HT1080 (cell line): Measurements from ENCODE around the gene SV2A. TPM values are rescaled to one million over a fixed set of nuclear protein-coding genes. Genes with fewer than 3 reads are reported as not detected.

Experiments
- total RNA-seq: library from RNA; depleted of rRNA; stranded (reverse); fragments of >200 nt; shearing (Covaris generic); gene quantifications from 2 replicates; pipeline ENCODE4 v1.2.3, GENCODE V29; 2014; rRNA removed

SV2A gene
- total RNA-seq, 1 experiment from 2014 or later, result 27.7 TPM

Other genes with a start within 250 kb of the SV2A start
- gene FCGR1A, start 135.2 kb downstream of the SV2A start, total RNA-seq, result not detected in 2 replicates
- 15.1 and 19.2 TPM in 2 replicates for gene BOLA1, start 18.3 kb downstream of the SV2A start, total RNA-seq
- gene SF3B4, start 10.0 kb upstream of the SV2A start, total RNA-seq, result 21.4 and 35.8 TPM in 2 replicates
- 38.2 and 60.8 TPM in 2 replicates for gene MTMR11, start 19.0 kb upstream of the SV2A start, total RNA-seq
- 5.7 and 10.7 TPM in 2 replicates for gene OTUD7B, start 92.9 kb upstream of the SV2A start, total RNA-seq
- 27.9 and 28.5 TPM in 2 replicates for gene VPS45, start 149.9 kb upstream of the SV2A start, total RNA-seq
- gene PLEKHO1, start 232.1 kb upstream of the SV2A start, total RNA-seq, result 45.1 and 50.1 TPM in 2 replicates